Esophagus squamous epithelium (tissue), 4 donors: ENCODE data around the gene C2orf78. TPM values are rescaled to one million over a fixed set of nuclear protein-coding genes. Genes with fewer than 3 reads are reported as not detected.

Experiments used
- total RNA-seq, 4 donors: library from RNA; depleted of rRNA; stranded (reverse); fragments of >200 nt; gene quantifications; one replicate each; pipeline ENCODE4 v1.1.0, GENCODE V29; 2016

The C2orf78 gene
- total RNA-seq, 4 donors from 2014 or later = not detected

Other genes with a start within 250 kb of the C2orf78 start
- gene NAT8, start 141.8 kb upstream of the C2orf78 start, total RNA-seq = not detected
- gene TPRKB, start 46.8 kb upstream of the C2orf78 start, total RNA-seq = 10 to 100 TPM; 23.3 to 49.8 (median 44.9) TPM
- 10 to 100 TPM; 24.5 to 48.2 (median 41.0) TPM for gene DUSP11, start 4.1 kb upstream of the C2orf78 start, total RNA-seq
- 10 to 100 TPM; 23.5 to 36.8 (median 32.5) TPM for gene STAMBP, start 44.8 kb downstream of the C2orf78 start, total RNA-seq
- gene ACTG2, start 108.8 kb downstream of the C2orf78 start, total RNA-seq = 100 to 1,000 TPM in 3 of 4 donors, 10 to 100 TPM in 1; 37.7 to 809 (median 109) TPM
- 10 to 100 TPM; 23.5 to 53.4 (median 40.2) TPM for gene DGUOK, start 142.7 kb downstream of the C2orf78 start, total RNA-seq
- 10 to 100 TPM in 3 of 4 donors, 1 to 10 TPM in 1; 6.6 to 20.2 (median 16.2) TPM for gene TET3, start 200.7 kb downstream of the C2orf78 start, total RNA-seq